HG03060 (cell line): Measurements from ENCODE around the gene MKNK2.

Source experiments
- ATAC-seq: cut with Tn5 transposase; IDR thresholded peaks from one replicate; pipeline ENCODE4 v1.9.1; 2021; ENCODE audit warnings: low read depth, moderate number of reproducible peaks; ENCODE audit not compliant: unreplicated experiment

Gene MKNK2

GRCh38 chr19:2033825-2034159, 17.3 kb downstream of the MKNK2 start:
- no peak for ATAC-seq

- ATAC-seq: no peak
Measured at GRCh38 chr19:2033115-2033824, 17.8 kb downstream of the MKNK2 start.

GRCh38 chr19:2032296-2032941, 18.6 kb downstream of the MKNK2 start:
- no peak for ATAC-seq

- ATAC-seq: no peak
Measured at GRCh38 chr19:2027361-2027760, 23.7 kb downstream of the MKNK2 start.

GRCh38 chr19:2026770-2027169, 24.3 kb downstream of the MKNK2 start:
- ATAC-seq: no peak

- ATAC-seq: no peak
Measured at GRCh38 chr19:2022289-2022688, 28.8 kb downstream of the MKNK2 start.

- ATAC-seq: no peak
Measured at GRCh38 chr19:2021453-2022140, 29.4 kb downstream of the MKNK2 start.

GRCh38 chr19:2018752-2019151, 32.3 kb downstream of the MKNK2 start:
- ATAC-seq: no peak

GRCh38 chr19:2016041-2016807, 34.8 kb downstream of the MKNK2 start:
- ATAC-seq: no peak

GRCh38 chr19:2015608-2015950, 35.5 kb downstream of the MKNK2 start, which contains the start of gene BTBD2:
TSS of gene BTBD2 (minus strand) at chr19:2015714. CDS start at chr19:2015703, 11 bp downstream.
- ATAC-seq: no peak

GRCh38 chr19:2014731-2015607, 36.1 kb downstream of the MKNK2 start:
- no peak for ATAC-seq

- ATAC-seq: no peak
Measured at GRCh38 chr19:2014131-2014571, 36.9 kb downstream of the MKNK2 start.

- no peak for ATAC-seq
Measured at GRCh38 chr19:2013683-2013961, 37.4 kb downstream of the MKNK2 start.

GRCh38 chr19:2012941-2013682, 37.9 kb downstream of the MKNK2 start:
- no peak for ATAC-seq

GRCh38 chr19:2011169-2011568, 39.9 kb downstream of the MKNK2 start:
- no peak for ATAC-seq

- ATAC-seq: no peak
Measured at GRCh38 chr19:2010135-2010668, 40.8 kb downstream of the MKNK2 start.

- ATAC-seq: no peak
Measured at GRCh38 chr19:2003874-2004273, 47.2 kb downstream of the MKNK2 start.

- ATAC-seq: no peak
Measured at GRCh38 chr19:1999856-2000515, 51.1 kb downstream of the MKNK2 start.
